ENCODE measurements around the gene RABGAP1. TPM values are rescaled to one million over a fixed set of nuclear protein-coding genes. Genes with fewer than 3 reads are reported as not detected.

RABGAP1 gene
- total and polyA plus RNA-seq, 4 donors = 3.8 to 25.7 (median 10.5) TPM

GRCh38 chr9:123111427-123112014, 170.7 kb downstream of the RABGAP1 start:
- no peak for DNase-seq (ENCODE audit: low spot score)
- H3K27ac ChIP-seq (ENCODE audit: low read depth in 1 of 2, low read length in 2 of 2) = no peak overlapping the region

GRCh38 chr9:123112015-123112975, 171.5 kb downstream of the RABGAP1 start:
- Histone ChIP-seq H3K36me3 (ENCODE audit: control insufficient read depth in 4 of 4, insufficient read depth in 3 of 4, low read depth in 1 of 4, low read length in 3 of 4) (peaks cover 0 to 7% (median 4%) of the 10 kb centered on the region in 4 donors), H3K9ac (ENCODE audit: low read depth in 1 of 2, low read length in 2 of 2) (no peak overlapping the region), H3K4me1 (ENCODE audit: control insufficient read depth in 4 of 4, insufficient read depth in 4 of 4, low read length in 3 of 4) (peaks cover 0 to 10% (median 6%) of the 10 kb centered on the region in 4 donors), H3K27ac (ENCODE audit: low read depth in 1 of 2, low read length in 2 of 2) (no peak overlapping the region), H3K4me3 (ENCODE audit: low read depth in 1 of 3, low read length in 3 of 3) (no peak overlapping the region), H3K27me3 (ENCODE audit: control insufficient read depth in 4 of 4, insufficient read depth in 4 of 4, low read length in 3 of 4) (no peaks in the 10 kb centered on the region), H3K9me3 (ENCODE audit: control insufficient read depth in 4 of 4, low read length in 3 of 4) (no peaks in the 10 kb centered on the region)
- DNase-seq (ENCODE audit: low spot score) = no peak
- WGBS = 86% methylated on average over 43 of the region's 43 CpGs
- TF ChIP-seq JUND (IDR thresholded peaks at IDR 0.05) (no peak), MAX (IDR thresholded peaks at IDR 0.05) (no peak), FOXA2 (IDR thresholded peaks at IDR 0.05) (no peak)

More at GRCh38 chr9:123111427-123112014, 170.7 kb downstream of the RABGAP1 start:
- Histone ChIP-seq H3K4me1 (ENCODE audit: control insufficient read depth in 4 of 4, insufficient read depth in 4 of 4, low read length in 3 of 4) (peaks cover 0 to 10% (median 6%) of the 10 kb centered on the region in 4 donors), H3K9me3 (ENCODE audit: control insufficient read depth in 4 of 4, low read length in 3 of 4) (no peaks in the 10 kb centered on the region), H3K4me3 (ENCODE audit: low read depth in 1 of 3, low read length in 3 of 3) (no peak overlapping the region), H3K36me3 (ENCODE audit: control insufficient read depth in 4 of 4, insufficient read depth in 3 of 4, low read depth in 1 of 4, low read length in 3 of 4) (peaks cover 0 to 7% (median 4%) of the 10 kb centered on the region in 4 donors), H3K27me3 (ENCODE audit: control insufficient read depth in 4 of 4, insufficient read depth in 4 of 4, low read length in 3 of 4) (no peaks in the 10 kb centered on the region), H3K9ac (ENCODE audit: low read depth in 1 of 2, low read length in 2 of 2) (no peak overlapping the region)
- 78% methylated on average over 8 of the region's 8 CpGs for WGBS
- TF ChIP-seq EGR1 (IDR thresholded peaks at IDR 0.05; ENCODE audit: low read depth in 2 of 2) (no peak), HNF4G (IDR thresholded peaks at IDR 0.05) (no peak), MAX (IDR thresholded peaks at IDR 0.05) (no peak)

- Histone ChIP-seq H3K27ac (ENCODE audit: low read depth in 1 of 2, low read length in 2 of 2) (no peak overlapping the region), H3K4me1 (ENCODE audit: control insufficient read depth in 4 of 4, insufficient read depth in 4 of 4, low read length in 3 of 4) (peaks cover 0 to 10% (median 6%) of the 10 kb centered on the region in 4 donors), H3K27me3 (ENCODE audit: control insufficient read depth in 4 of 4, insufficient read depth in 4 of 4, low read length in 3 of 4) (no peaks in the 10 kb centered on the region), H3K4me3 (ENCODE audit: low read depth in 1 of 3, low read length in 3 of 3) (no peak overlapping the region), H3K9ac (ENCODE audit: low read depth in 1 of 2, low read length in 2 of 2) (no peak overlapping the region), H3K9me3 (ENCODE audit: control insufficient read depth in 4 of 4, low read length in 3 of 4) (no peaks in the 10 kb centered on the region), H3K36me3 (ENCODE audit: control insufficient read depth in 4 of 4, insufficient read depth in 3 of 4, low read depth in 1 of 4, low read length in 3 of 4) (peaks cover 0 to 5% (median 4%) of the 10 kb centered on the region in 4 donors)
- WGBS = 80% methylated on average over 7 of the region's 7 CpGs
- no peak for DNase-seq (ENCODE audit: low spot score)
- TF ChIP-seq FOXA2 (IDR thresholded peaks at IDR 0.05) (no peak), EGR1 (IDR thresholded peaks at IDR 0.05; ENCODE audit: low read depth in 2 of 2) (no peak), FOXA1 (IDR thresholded peaks at IDR 0.05) (no peak), HNF4G (IDR thresholded peaks at IDR 0.05) (no peak), CTCF (IDR thresholded peaks at IDR 0.05; ENCODE audit: low read depth, low read length, missing input control) (no peak), GABPA (IDR thresholded peaks at IDR 0.05 in 1 of 2, conservative IDR thresholded peaks at IDR 0.05 in 1 of 2) (no peak), MAX (IDR thresholded peaks at IDR 0.05) (no peak), HNF4A (conservative IDR thresholded peaks at IDR 0.05) (no peak), ATF3 (IDR thresholded peaks at IDR 0.05) (no peak), ZBTB33 (IDR thresholded peaks at IDR 0.05) (no peak), REST (IDR thresholded peaks at IDR 0.05) (no peak), TAF1 (conservative IDR thresholded peaks at IDR 0.05) (no peak), RAD21 (IDR thresholded peaks at IDR 0.05) (no peak), RXRA (IDR thresholded peaks at IDR 0.05) (no peak), JUND (IDR thresholded peaks at IDR 0.05) (no peak), NR2F2 (IDR thresholded peaks at IDR 0.05) (no peak), SP1 (IDR thresholded peaks at IDR 0.05) (no peak)
Observed at GRCh38 chr9:123113185-123113584, 172.4 kb downstream of the RABGAP1 start.
